NCI-H526 (cell line): ENCODE results near the gene SMIM1.

ENCODE experiments used
- DNase-seq, 2 experiments: peaks; one replicate each; lab custom pipeline; 2025; lab: John Stamatoyannopoulos, UW

The SMIM1 gene

GRCh38 chr1:3777078-3777547 is 4.6 kb downstream of the SMIM1 start:
- DNase-seq: no peak

- no peak for DNase-seq
Measured at GRCh38 chr1:3777647-3778589, 5.4 kb downstream of the SMIM1 start.

DNA sequence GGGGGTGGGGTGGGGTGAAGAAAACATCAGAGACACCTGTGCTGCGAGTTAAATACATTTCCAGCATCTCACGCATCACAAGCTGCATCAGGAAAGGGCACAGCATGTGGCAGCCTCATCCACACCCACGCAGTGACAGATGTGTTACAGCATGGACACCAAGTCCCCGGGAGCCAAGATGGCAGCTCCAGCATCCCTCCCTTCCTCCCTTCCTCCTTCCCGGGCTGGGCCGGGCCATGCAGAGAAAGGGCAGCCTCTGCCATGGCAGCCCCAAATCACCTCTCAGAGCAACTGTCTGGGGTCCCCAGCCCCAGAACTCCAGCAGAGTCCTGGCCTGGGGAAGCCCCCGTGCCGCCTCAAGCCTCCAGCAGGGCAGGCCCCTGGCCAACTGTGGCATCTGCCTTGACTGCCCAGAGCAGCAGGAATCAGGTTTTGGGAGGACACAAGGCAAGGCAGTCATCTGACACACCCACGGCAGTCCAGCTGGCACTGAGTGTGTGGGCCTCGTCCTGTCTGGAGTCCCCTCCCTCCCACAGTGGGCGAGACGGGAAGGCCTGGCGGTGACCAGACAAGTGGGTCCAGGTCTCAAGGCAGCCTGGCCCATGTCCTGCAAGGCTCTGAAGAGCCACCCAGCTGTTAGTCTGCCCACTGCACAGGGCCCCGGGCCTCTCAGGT is 6.2 kb downstream of the SMIM1 start:
- no peak for DNase-seq

DNA sequence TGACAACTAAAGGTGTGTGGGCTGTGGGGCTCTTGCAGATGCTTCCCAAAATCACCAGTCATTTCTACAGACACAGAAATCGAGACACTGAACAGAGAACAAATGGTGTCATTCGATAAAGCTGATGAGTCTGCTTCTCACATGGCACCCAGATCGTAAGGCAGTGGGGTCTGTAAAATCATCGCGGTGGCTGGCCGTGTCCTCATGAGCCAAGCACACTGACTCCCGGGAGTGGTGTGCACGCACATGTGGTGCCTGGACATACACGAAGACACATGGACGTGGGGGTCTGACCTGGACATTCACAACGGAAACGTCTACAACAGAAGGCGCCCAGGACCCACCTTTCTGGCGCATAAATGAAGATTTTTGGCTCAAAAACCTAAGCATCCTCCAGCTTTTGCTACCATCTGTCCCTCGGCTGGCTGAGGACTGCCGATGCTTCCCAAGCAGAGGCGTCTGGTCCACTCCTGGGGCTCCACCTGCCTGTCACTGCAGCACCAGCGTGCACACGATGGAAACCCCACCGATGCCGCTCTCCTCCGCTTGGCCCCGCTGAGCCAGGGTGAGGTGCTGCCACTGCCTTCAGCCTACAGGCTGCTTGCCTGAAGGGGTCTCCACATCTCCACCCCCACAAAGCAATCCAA is 6.8 kb downstream of the SMIM1 start:
- no peak for DNase-seq

GRCh38 chr1:3779912-3780416 is 7.4 kb downstream of the SMIM1 start:
- no peak for DNase-seq

DNA sequence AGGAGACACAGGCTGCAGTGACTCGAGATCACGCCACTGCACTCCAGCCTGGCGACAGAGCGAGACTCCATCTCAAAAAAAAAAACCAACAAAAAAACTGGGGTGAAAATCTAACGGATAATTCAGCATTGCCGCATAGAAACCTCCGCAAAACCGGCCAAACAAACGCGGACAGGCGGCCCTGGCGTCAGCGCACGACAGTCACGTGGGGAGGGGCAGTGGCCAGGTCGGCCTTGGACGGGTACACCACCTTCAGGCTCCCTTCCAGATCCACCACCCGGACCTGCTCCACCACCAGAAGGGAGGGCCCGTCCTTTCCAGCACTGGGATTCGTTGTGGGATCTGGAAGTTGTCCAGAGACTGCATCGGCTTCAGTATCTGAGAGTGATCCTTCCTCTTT is 8.4 kb downstream of the SMIM1 start:
- DNase-seq: no peak

- DNase-seq: no peak
Measured at GRCh38 chr1:3783651-3784474, 11.3 kb downstream of the SMIM1 start.

- DNase-seq: no peak
Measured at GRCh38 chr1:3785045-3785444, 12.5 kb downstream of the SMIM1 start.

DNA sequence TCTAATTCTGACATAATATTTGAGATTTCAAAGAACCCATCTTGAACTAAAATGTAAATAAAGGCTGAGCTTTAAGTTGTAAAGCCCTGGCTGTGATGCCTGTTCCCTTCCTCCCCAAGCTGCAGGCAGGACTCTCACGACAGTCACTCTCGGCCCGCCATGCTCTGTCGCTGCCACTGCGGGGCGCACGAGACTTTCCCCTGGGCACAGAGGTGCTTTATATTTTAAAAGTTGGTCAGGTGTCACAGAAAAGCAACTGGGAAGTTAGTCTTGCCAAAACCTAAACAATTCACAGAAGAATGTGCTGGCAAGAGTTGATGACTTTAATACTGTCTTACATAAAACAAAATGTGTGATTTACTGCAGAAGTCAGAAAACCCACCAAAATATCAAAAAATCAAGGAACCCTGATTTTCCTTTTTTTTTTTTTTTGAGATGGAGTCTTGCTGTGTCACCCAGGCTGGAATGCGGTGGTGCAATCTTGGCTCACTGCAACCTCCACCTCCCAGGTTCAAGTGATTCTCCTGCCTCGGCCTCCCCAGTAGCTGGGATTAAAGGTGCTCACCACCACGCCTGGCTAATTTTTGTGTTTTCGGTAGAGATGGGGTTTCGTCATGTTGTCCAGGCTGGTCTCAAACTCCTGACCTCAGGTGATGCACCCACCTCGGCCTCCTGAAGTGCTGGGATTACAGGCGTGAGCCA is 13.1 kb downstream of the SMIM1 start:
- peak in 1 of 2 experiments; percentile 58 for DNase-seq

DNA sequence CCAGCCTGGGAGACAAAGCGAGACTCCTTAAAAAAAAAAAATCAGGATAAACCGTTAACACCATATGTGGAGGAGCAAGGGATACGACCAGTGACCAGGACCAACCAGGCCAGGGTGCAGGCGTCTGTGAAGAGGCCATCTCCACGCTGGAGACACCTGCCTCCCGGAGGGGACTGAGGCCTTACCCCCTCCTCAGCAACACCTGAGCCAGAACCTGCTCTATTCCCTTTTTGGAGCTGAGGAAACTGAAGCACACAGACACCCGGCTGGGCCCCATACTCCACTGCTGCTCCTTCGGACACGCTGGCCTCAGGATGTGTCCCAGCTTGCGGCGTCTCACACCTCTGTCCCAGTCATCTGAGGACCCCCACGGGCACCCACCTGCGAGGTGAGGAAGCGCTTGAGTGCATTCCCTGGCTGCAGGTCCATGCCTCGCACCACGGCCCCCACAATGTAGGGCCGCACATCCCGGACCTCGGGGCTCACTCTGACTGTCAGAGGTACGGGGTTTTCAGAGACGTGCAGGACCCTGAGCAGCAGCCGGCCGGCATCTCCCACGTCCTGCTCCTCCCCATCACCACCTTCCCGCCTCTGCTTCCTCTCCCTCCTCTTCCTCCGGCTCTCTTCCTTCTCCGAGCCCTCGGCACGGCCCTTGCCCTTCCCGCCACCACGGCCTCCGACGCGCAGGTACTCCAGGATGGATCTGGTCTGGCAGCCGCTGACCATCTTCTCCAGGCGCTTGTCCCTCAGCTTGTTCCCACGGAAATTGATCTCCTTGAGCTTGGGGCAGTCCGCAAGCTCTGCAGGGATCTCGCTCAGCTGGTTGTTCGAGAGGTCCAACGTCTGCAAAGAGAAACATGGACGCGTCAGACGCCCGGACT is 14.2 kb downstream of the SMIM1 start:
- no peak for DNase-seq

- DNase-seq: no peak
Measured at GRCh38 chr1:3787349-3787715, 14.8 kb downstream of the SMIM1 start.

- DNase-seq: no peak
Measured at GRCh38 chr1:3787745-3788605, 15.4 kb downstream of the SMIM1 start.

- no peak for DNase-seq
Measured at GRCh38 chr1:3788756-3789420, 16.3 kb downstream of the SMIM1 start.

DNA sequence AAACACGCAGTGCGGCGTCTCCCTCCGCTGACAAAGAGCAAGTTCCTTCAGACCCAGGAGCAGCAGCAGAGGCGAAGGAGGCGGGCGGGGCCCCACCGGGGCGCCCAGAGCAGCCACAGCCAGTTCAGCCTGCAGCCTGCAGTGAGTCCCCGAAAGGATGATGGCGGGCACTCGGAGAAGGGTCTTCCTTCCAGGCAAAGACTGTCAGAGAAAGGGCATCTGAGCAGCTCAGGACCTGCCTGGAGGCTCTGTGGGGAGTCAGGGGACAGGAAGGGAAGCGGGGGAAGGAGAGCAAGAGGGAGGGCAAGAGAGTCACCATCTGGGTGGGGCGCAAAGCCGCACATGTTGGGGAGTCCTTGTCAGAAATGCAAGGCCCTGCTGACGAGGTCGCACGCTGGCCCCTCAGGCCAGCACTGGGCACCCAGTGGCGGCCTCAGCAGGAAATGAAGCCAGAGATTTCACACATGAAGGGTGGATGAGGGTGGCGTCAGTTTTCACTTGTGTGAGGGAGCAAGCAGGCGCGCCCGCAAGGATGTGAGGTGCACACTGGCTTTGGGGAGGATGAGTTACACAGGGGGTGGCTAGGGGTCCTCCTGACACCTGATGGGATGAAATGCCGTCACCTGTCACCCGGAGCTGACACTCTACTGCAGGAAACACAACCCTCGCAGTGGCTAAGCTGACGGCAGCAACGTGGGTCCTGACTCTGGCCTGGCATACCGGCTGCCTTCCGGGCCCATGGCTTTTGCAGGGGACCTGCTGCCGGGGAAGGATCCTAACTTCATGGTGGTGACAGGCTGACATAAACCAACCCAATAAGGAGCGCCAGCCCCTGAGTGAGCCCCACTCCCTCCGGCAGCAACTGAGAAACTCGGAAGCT is 17.1 kb downstream of the SMIM1 start:
- no peak for DNase-seq

GRCh38 chr1:3790500-3790923 is 18.0 kb downstream of the SMIM1 start:
- DNase-seq: no peak

- no peak for DNase-seq
Measured at GRCh38 chr1:3790952-3791351, 18.4 kb downstream of the SMIM1 start.

- DNase-seq: no peak
Measured at GRCh38 chr1:3795453-3796214, 23.1 kb downstream of the SMIM1 start.
